Astrocyte of the cerebellum (primary cell): ENCODE measurements around the gene ALKBH5.

ENCODE experiments used
- DNase-seq: peaks from one replicate; pipeline ENCODE4 v3.0.0-alpha.2; 2011; ENCODE audit warnings: low read depth
- H3K4me3 ChIP-seq: 2 replicates; pipeline ENCODE4 v1.5.1; 2011; ENCODE audit warnings: mild to moderate bottlenecking, low read depth, low read length, moderate library complexity
- in situ Hi-C: cut with HindIII; loops from 2 replicates; pipeline ENCODE4 v1.10.0; 2017; ENCODE audit warnings: low sequenced_read_pairs
- TF ChIP-seq, protein P1 (sequence below): IDR thresholded peaks from 2 replicates; pipeline ENCODE4 v1.5.1; 2012; ENCODE audit warnings: low read length, low read depth, moderate library complexity, mild to moderate bottlenecking; ENCODE audit errors: missing control alignments

The ALKBH5 gene

DNA sequence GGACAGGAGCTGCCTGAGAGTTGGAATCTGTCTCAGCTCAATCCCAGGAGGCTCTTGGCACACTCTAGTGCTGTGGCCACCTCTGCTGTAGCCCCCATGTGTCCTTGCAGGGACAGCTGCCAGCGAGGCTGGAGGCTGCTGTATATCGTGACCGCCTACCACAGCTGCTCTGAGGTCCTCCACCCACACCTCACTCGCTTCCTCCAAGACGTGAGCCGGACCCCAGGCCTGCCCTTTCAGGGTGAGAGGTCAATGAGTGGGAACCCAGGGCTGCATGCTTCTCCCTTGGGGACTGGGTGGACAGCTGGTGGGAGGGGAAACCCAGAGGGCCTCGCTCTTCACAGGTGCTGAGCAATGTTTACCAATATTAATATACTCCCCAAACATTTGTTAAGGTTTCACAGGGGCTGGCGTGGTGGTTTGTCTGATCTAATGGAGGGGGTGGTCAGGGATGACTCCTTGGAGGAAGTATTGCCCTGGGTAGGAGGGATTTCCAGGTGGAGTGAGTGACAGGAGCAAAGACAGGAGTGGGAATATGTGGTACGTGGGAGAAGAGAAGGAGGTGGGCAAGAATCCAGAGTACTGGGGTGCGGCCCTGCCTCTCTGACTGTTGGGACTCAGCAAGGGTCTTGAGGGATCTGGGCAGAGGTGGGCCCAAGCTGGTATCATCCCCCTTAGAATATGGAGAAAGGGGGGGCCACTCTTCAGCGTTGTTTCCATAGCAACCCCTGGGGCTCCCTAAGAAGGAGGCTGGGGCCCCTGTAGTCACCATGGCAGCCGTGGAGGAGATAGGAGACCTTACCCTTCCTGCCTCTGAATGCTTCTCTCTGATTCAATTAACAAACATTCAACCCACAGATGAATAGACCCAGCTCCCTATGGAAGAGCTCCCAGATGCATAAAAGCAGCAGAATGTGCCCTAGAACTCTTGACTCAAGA is 22.2 kb upstream of the ALKBH5 start:
- in situ Hi-C loops: no loop called here
- no peak for DNase-seq
- no peak overlapping the region for H3K4me3 ChIP-seq
- TF ChIP-seq, protein P1, sequence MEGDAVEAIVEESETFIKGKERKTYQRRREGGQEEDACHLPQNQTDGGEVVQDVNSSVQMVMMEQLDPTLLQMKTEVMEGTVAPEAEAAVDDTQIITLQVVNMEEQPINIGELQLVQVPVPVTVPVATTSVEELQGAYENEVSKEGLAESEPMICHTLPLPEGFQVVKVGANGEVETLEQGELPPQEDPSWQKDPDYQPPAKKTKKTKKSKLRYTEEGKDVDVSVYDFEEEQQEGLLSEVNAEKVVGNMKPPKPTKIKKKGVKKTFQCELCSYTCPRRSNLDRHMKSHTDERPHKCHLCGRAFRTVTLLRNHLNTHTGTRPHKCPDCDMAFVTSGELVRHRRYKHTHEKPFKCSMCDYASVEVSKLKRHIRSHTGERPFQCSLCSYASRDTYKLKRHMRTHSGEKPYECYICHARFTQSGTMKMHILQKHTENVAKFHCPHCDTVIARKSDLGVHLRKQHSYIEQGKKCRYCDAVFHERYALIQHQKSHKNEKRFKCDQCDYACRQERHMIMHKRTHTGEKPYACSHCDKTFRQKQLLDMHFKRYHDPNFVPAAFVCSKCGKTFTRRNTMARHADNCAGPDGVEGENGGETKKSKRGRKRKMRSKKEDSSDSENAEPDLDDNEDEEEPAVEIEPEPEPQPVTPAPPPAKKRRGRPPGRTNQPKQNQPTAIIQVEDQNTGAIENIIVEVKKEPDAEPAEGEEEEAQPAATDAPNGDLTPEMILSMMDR: no peak

DNA sequence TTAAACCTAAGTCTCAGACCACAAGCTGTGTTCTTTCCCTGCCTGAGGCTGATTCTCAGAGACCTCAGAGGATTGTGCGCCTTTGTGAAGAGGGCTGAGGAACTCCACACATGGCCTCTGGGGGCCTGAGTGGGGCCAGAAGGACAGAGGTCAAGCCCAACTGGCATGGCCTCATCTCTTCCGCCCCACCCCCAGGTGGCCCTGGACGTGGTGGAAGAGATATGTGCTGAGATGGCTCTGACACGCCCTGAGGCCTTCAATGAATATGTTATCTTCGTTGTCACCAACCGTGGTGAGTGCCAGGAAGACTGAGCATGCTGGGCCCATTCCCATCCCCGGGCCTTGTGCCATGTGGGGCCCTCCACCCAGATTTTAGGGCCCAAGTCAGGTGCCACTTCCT is 20.1 kb upstream of the ALKBH5 start:
- no peak for DNase-seq
- TF ChIP-seq, protein P1: no peak
- no peak overlapping the region for H3K4me3 ChIP-seq
- in situ Hi-C loops: no loop called here

DNA sequence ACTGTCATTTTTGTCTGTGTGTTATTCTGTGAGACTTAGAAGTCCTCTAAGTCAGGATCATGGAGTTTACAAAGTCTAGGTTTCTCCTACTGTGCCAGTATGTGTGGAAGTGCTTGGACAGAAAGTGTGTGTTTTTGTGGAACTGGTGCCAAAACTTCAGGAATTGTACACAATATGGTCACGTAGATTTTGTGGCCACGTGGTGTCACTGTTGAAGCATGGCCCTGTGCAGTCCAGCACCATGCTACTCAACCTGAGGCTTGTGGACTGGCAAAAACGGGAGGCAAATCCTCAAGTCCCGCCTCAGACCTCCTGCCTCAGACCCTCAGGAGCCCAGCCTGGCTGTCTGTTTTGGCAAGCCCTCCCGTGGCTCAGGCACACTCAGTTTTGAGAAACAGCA is 16.7 kb upstream of the ALKBH5 start:
- in situ Hi-C loops: no loop called here
- no peak for DNase-seq
- H3K4me3 ChIP-seq: no peak overlapping the region
- TF ChIP-seq, protein P1: no peak

DNA sequence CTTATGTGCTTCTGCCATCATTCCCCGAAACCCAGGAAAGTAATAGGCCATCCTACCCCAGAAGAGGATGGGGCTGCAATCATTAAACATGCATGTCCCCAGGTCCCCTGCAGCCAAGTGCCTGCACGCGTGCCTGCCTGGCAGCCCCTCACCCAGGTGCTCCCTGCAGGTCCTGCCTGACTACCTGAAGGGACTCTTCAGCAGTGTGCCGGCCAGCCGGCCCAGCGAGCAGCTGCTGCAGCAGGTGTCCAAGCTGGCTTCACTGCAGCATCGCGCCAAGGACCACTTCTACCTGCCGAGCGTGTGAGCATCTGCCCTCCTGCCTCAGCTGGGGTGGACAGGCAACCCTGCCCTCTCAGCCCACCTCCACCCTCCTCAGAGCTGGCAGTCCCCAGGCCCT is 16.2 kb upstream of the ALKBH5 start:
- DNase-seq: no peak
- in situ Hi-C loops: no loop called here
- H3K4me3 ChIP-seq: no peak overlapping the region
- TF ChIP-seq, protein P1: no peak

DNA sequence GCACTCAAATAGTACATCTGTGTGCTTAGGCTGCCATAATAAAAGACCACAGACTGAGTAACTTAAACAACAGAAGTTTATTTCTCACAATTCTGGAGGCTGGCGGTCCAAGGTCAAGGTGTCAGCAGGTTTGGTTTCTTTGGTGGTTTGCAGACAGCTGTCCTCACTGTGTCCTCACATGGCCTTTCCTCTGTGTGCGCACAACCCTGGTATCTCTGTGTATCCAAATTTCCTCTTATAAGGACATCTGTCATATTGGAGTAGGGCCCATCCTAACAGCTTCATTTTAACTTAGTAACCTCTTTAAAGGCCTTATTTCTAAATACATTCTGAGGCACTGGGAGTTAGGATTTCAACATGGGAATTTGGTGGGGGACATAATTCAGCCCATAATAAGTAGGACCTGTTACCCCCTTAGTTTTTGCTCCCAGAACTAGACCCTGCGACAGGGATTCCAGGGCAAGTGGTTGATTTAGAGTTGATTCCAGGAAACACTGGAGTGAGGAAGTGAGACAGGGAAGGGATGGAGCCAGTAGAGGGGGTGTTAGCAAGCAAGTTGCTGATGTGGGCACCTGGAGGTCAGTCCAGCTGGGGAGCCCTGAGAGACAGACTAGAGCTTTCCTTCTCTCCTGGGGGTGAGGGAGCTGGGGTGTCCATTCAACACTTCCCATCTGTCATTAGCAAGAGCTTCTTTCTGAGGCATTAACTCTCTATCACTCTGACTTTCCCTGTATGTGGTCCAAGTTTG is 10.9 kb upstream of the ALKBH5 start:
- in situ Hi-C loops: no loop called here
- no peak for DNase-seq
- H3K4me3 ChIP-seq: no peak overlapping the region
- TF ChIP-seq, protein P1: no peak

DNA sequence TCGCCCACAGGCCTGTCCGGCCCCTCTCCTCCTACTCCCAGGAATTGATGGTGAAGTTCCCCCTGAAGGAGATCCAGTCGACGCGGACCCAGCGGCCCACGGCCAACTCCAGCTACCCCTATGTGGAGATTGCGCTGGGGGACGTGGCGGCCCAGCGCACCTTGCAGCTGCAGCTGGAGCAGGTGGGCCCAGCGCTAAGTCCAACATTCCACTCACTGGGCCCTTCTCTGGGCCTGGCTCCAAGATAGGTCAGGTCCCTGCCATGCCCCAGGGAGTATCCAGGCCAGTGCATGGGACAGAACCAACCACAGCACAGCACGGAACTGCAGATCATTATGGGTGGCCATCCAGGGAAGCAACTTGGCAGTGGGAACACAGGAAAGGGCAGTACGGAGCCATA is 9.9 kb upstream of the ALKBH5 start:
- H3K4me3 ChIP-seq: no peak overlapping the region
- TF ChIP-seq, protein P1: no peak
- DNase-seq: no peak
- in situ Hi-C loops: no loop called here
